DND-41 (cell line): ENCODE results near the gene GCDH.

ENCODE experiments used
- CTCF ChIP-seq: IDR thresholded peaks from 2 replicates; pipeline ENCODE4 v1.5.1; 2012; ENCODE audit warnings: borderline replicate concordance, low read length, moderate library complexity, mild to moderate bottlenecking; ENCODE audit not compliant: poor library complexity, severe bottlenecking; ENCODE audit errors: extremely low read depth
- EZH2 ChIP-seq: IDR thresholded peaks from 3 replicates; pipeline ENCODE4 v1.6.1; 2012; ENCODE audit warnings: borderline replicate concordance, low read depth, mild to moderate bottlenecking, moderate library complexity, low read length, inconsistent platforms; ENCODE audit not compliant: severe bottlenecking

- TF ChIP-seq CTCF (no peak), EZH2 (no peak)
These were observed 4.3 kb upstream of the GCDH start for GRCh38 chr19:12886651-12886968.
